GM21390 (cell line): ENCODE data around the gene GAB2.

Experiments
- ATAC-seq: cut with Tn5 transposase; IDR thresholded peaks from one replicate; pipeline ENCODE4 v1.9.1; 2021; ENCODE audit not compliant: unreplicated experiment

Gene GAB2

DNA sequence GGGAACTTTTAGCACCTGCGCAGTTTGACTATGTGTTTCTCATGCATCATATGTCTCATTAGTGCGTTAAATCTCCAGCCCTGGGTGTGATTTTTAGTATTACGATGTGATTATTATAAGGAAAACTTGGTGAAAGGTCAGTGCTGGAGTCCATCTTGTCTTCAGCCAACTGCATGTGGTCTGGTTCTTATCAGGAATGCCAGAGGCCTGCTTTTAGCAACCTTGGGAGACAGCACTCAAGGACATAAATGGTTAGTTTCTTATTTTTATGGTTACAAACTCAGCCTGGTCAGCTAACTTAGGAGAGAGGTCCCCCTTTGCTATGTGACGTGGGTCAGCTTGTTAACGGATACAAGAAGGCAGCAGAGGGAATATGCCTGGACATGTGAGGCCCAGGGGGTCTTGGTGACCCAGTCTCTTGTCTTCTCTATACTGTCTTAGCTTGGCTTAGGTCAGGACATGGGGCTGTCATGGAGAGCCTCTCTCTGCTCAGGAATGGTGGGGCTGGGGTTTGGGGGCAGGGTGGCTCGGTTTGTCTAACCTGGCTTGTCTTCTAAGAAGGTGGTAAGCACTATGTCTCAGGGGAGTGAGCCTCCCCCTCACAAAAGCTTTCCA lies 250.7 kb downstream of the GAB2 start:
- no peak for ATAC-seq
